MM.1S (cell line): ENCODE data around the gene DYRK4.

Experiments
- DNase-seq: peaks from one replicate; pipeline ENCODE4 v3.0.0-alpha.2; 2015
- H2AFZ ChIP-seq: fragments of 300-600 bp; sonication (generic); 2 replicates; pipeline ENCODE4 v1.6.0; 2016; ENCODE audit warnings: antibody characterized with exemption, low read length
- H3F3A ChIP-seq: fragments of 300-600 bp; sonication (generic); 2 replicates; pipeline ENCODE4 v1.6.1; 2016; ENCODE audit warnings: mild to moderate bottlenecking, antibody characterized with exemption, low read length, moderate library complexity, mixed read lengths; ENCODE audit not compliant: insufficient read depth
- H3K27ac ChIP-seq: fragments of 300-600 bp; sonication (generic); 2 replicates; pipeline ENCODE4 v1.5.1; 2016; ENCODE audit warnings: mild to moderate bottlenecking, low read length
- H3K27me3 ChIP-seq: fragments of 300-600 bp; sonication (generic); replicated peaks from 2 replicates; pipeline ENCODE4 v1.6.0; 2016; ENCODE audit warnings: low read length; ENCODE audit not compliant: insufficient read depth
- H3K36me3 ChIP-seq: fragments of 300-600 bp; sonication (generic); replicated peaks from 2 replicates; pipeline ENCODE4 v1.6.1; 2016; ENCODE audit warnings: mild to moderate bottlenecking, low read length, mixed read lengths; ENCODE audit not compliant: insufficient read depth
- H3K4me1 ChIP-seq: fragments of 300-600 bp; sonication (generic); 2 replicates; pipeline ENCODE4 v1.6.1; 2016; ENCODE audit warnings: low read length, mixed read lengths
- H3K4me2 ChIP-seq: fragments of 300-600 bp; sonication (generic); 2 replicates; pipeline ENCODE4 v1.6.0; 2016; ENCODE audit warnings: low read depth, low read length
- H3K4me3 ChIP-seq: fragments of 300-600 bp; sonication (generic); 2 replicates; pipeline ENCODE4 v1.5.1; 2016; ENCODE audit warnings: low read length, mixed read lengths
- H3K79me2 ChIP-seq: fragments of 300-600 bp; sonication (generic); 2 replicates; pipeline ENCODE4 v1.6.1; 2016; ENCODE audit warnings: mixed run types, low read length, mixed read lengths
- H3K9ac ChIP-seq: fragments of 300-600 bp; sonication (generic); 2 replicates; pipeline ENCODE4 v1.6.1; 2016; ENCODE audit warnings: low read length, mixed read lengths
- H3K9me2 ChIP-seq: fragments of 300-600 bp; sonication (generic); replicated peaks from 2 replicates; pipeline ENCODE4 v1.6.1; 2016; ENCODE audit warnings: mild to moderate bottlenecking, low read length, mixed read lengths; ENCODE audit not compliant: insufficient read depth
- H3K9me3 ChIP-seq: fragments of 300-600 bp; sonication (generic); replicated peaks from 2 replicates; pipeline ENCODE4 v1.6.1; 2016; ENCODE audit warnings: mild to moderate bottlenecking, low read length, mixed read lengths; ENCODE audit not compliant: insufficient read depth
- H4K20me1 ChIP-seq: fragments of 300-600 bp; sonication (generic); 2 replicates; pipeline ENCODE4 v1.6.1; 2016; ENCODE audit warnings: mild to moderate bottlenecking, low read length, moderate library complexity, mixed read lengths; ENCODE audit not compliant: insufficient read depth
- CTCF ChIP-seq: fragments of 300-600 bp; sonication (generic); IDR thresholded peaks from 2 replicates; pipeline ENCODE4 v1.5.1; 2016; ENCODE audit warnings: antibody characterized with exemption, low read length, mixed read lengths
- EZH2 ChIP-seq: fragments of 300-600 bp; sonication (generic); optimal IDR thresholded peaks from 2 replicates; pipeline ENCODE3; 2017; ENCODE audit warnings: low read depth, mild to moderate bottlenecking, antibody characterized with exemption, low read length, mixed read lengths
- EZH2phosphoT487 ChIP-seq: fragments of 300-600 bp; sonication (generic); IDR thresholded peaks from 2 replicates; pipeline ENCODE4 v1.6.1; 2018; ENCODE audit warnings: antibody characterized with exemption, low read length

The DYRK4 gene

GRCh38 chr12:4584281-4584680 is 22.3 kb downstream of the DYRK4 start:
- Histone ChIP-seq H3F3A (no peaks in the 10 kb centered on the region), H3K9me3 (no peaks in the 10 kb centered on the region), H3K4me1 (no peaks in the 10 kb centered on the region), H3K27me3 (no peaks in the 10 kb centered on the region), H3K4me2 (no peak overlapping the region), H2AFZ (no peak overlapping the region), H3K27ac (no peak overlapping the region), H3K79me2 (no peaks in the 10 kb centered on the region), H3K9me2 (no peaks in the 10 kb centered on the region), H3K36me3 (no peaks in the 10 kb centered on the region), H4K20me1 (no peaks in the 10 kb centered on the region), H3K9ac (no peak overlapping the region), H3K4me3 (no peak overlapping the region)
- no peak for DNase-seq
- TF ChIP-seq EZH2: no peak
- TF ChIP-seq EZH2phosphoT487: no peak
- TF ChIP-seq CTCF: no peak

GRCh38 chr12:4584896-4585295 is 22.9 kb downstream of the DYRK4 start:
- Histone ChIP-seq H3K27me3 (no peaks in the 10 kb centered on the region), H3K36me3 (no peaks in the 10 kb centered on the region), H3K9ac (no peak overlapping the region), H3K4me2 (no peak overlapping the region), H3K4me3 (no peak overlapping the region), H2AFZ (no peak overlapping the region), H3K4me1 (no peaks in the 10 kb centered on the region), H3K27ac (no peak overlapping the region), H4K20me1 (no peaks in the 10 kb centered on the region), H3K9me2 (no peaks in the 10 kb centered on the region), H3F3A (no peaks in the 10 kb centered on the region), H3K79me2 (no peaks in the 10 kb centered on the region), H3K9me3 (no peaks in the 10 kb centered on the region)
- DNase-seq: no peak
- TF ChIP-seq CTCF (no peak), EZH2 (no peak), EZH2phosphoT487 (no peak)

DNA sequence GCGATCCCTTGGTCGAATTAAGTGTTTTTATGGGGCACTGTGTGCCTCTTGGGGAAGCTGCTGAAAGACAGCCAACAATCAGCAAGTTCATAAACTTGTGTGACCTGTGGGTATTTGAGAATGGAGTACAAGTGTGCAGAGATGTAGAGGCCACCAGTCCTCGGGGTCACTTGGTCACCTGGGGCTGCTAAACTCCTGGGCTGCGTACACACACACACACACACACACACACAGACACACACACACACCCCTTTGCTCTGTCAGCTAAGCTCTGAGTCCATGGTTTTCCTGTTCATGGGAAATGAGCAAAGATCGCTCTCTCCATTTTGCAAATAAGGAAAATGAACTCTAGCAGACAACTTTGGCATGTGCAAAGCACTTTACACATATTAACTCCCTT is 24.5 kb downstream of the DYRK4 start:
- Histone ChIP-seq H3K4me3 (no peak overlapping the region), H2AFZ (no peak overlapping the region), H3F3A (no peaks in the 10 kb centered on the region), H3K27me3 (no peaks in the 10 kb centered on the region), H4K20me1 (no peaks in the 10 kb centered on the region), H3K36me3 (no peaks in the 10 kb centered on the region), H3K9ac (no peak overlapping the region), H3K9me3 (no peaks in the 10 kb centered on the region), H3K4me1 (no peaks in the 10 kb centered on the region), H3K9me2 (no peaks in the 10 kb centered on the region), H3K4me2 (no peak overlapping the region), H3K79me2 (no peaks in the 10 kb centered on the region), H3K27ac (no peak overlapping the region)
- TF ChIP-seq CTCF (no peak), EZH2 (no peak), EZH2phosphoT487 (no peak)
- no peak for DNase-seq

- H3K27ac ChIP-seq: no peak overlapping the region
- H3K36me3 ChIP-seq: no peaks in the 10 kb centered on the region
- H3K9me2 ChIP-seq: no peaks in the 10 kb centered on the region
- no peak for DNase-seq
- no peak overlapping the region for H3K4me2 ChIP-seq
- no peaks in the 10 kb centered on the region for H3K27me3 ChIP-seq
- no peak overlapping the region for H3K4me3 ChIP-seq
- TF ChIP-seq EZH2phosphoT487 (no peak), EZH2 (no peak), CTCF (no peak)
- no peaks in the 10 kb centered on the region for H3F3A ChIP-seq
- H4K20me1 ChIP-seq: no peaks in the 10 kb centered on the region
- no peaks in the 10 kb centered on the region for H3K79me2 ChIP-seq
- H3K9me3 ChIP-seq: no peaks in the 10 kb centered on the region
- H2AFZ ChIP-seq: no peak overlapping the region
- H3K4me1 ChIP-seq: no peaks in the 10 kb centered on the region
- no peak overlapping the region for H3K9ac ChIP-seq
These were observed 25.1 kb downstream of the DYRK4 start for GRCh38 chr12:4587108-4587507.
